Glomerular endothelial cell (primary cell): ENCODE measurements around the gene SIGLEC8. TPM values are rescaled to one million over a fixed set of nuclear protein-coding genes. Genes with fewer than 3 reads are reported as not detected.
"Not testable (repeated sequence)": the region's sequence is repeated elsewhere in the genome, so short reads cannot be mapped to it uniquely, and the experiment has no call there.

ENCODE experiments used
- DNase-seq: peaks from one replicate; pipeline ENCODE4 v3.0.0-alpha.2; 2011; ENCODE audit warnings: low read depth, low spot score; ENCODE audit errors: extremely low read depth
- total RNA-seq: library from RNA; depleted of rRNA; stranded (reverse); fragments of >200 nt; gene quantifications from 2 replicates; pipeline ENCODE4 v1.2.3, GENCODE V29; 2015

Gene SIGLEC8
- total RNA-seq: not detected in 2 replicates

DNA sequence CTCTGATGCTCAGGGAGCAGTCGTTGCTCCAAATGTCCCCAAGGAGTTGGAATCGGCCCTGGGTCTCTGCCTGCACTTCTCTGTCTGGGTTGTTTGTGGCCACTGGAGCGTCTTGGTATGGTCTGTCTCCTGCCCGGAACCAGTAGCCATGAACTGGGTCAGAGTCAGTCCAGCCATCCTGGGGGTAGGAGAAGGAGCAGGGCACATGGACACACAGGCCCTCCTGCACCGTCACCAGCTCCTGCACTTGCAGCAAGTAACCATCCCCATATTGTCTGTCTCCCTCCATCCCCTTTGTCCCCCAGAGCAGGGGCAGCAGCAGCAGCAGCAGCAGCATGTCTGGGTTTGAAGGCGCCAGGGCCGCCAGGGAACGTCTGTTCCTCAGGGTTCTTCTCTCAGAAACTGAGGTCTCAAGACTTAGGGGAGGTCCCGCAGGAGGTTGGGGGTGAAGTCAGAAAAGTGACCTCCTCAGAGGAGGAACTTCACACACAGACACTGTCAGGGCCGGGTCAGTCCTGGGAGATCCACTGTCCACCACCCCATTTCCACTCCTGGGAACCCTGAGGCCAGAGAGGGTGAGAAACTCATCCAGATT is at the start of gene SIGLEC8:
Gene SIGLEC8, minus strand, starts transcription at position 404 of the 595 bp plus-strand sequence. Its CDS starts 67 bp downstream, at position 337.
- DNase-seq: no peak

DNA sequence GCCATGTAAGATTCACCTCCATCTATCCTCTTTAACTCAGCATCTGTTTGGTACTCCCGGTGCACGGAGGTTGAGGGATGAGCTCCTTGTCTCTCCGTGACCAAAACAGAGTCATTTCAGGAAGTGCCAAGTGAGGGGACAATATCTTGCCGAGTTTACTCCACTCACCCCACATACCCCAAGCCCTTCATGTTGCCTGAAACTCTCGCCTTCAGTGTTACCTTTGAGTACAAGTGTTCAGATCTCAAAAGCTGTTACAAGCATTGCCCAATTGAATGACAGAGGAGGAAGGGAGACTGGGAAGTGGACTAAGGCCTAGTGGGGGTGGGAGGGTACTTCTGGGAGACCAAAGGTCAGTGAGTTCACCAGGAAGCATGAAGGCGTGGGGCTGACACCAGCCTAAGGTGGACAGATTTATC is 49.4 kb upstream of the SIGLEC8 start:
- no peak for DNase-seq

DNA sequence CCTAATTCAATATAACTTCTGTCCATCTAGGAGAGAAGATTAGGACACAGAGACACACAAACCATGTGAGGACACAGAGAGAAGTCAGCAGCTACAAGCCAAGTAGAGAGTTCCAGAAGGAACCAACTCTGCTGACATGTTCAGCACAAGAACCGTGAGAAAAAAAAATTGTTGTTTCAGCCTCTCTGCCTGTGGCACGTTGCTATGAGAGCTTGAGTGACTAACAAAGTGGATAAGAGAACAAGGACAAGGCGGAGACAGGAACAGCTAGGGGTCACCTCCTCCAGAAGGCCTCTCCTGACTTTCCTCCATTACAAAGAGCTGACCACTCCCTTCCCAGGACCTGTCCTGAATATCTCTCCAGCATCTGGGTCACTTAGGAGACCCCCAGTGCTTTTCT is 48.9 kb upstream of the SIGLEC8 start:
- no peak for DNase-seq

DNA sequence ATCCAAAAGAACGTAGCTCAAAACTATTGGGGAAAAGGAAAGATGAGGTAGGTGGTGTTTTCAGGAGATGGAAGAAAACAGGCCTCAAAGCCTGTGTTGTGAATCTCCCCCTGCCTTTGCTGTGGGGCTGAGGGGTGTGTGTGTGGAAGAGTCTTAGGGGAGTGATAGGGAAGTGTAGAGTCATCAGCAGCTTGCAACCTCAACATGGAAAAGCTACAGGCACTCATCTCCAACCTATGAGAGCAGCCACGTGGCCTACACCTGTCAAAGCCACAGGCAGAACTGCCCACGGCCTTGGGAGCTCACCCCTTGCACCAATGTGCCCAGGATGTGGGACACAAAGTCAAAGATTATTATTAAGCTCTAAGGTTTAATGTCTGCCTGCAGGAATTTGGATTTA is 47.6 kb upstream of the SIGLEC8 start:
- no peak for DNase-seq

DNA sequence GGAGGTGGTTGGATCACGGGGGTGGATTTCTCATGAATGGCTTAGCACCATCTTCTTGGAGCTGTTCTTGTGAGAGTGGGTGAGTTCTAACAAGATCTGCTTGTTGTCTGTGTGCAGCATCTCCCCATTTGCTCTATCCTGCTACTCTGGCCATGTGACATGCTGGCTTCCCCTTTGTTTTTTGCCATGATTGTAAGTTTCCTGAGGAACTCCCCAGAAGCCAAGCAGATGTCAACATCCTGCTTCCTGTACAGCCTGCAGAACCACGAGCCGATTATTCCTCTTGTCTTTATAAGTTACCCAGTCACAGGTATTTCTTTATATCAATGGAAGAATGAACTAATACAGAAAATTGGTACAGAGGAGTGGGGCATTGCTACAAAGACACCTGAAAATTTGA is 45.6 kb upstream of the SIGLEC8 start:
- DNase-seq: no peak

DNA sequence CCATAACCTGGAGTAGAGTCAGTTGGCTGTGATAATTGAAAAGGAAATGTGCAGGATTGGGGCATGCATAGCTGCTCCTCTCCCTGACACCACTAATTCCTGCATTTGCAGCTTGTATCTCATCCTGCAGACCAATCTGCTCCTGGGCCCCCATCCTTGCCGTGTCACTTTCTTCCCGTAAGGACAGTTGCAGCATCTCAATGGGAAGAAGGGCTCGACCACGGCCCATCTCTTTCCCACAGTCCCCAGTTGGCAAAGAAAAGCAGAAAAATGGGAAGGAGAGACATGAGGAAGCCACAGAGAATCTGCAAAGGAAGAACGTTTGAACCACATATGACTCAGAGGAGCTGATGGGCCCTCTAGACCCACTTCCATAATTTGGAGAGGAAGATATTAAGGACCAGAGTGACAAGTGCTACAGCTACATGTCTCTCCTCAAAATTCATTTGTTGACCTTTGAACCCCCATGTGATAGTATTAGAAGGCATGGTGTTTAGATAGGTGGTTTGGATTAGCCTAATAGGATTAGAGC is 45.1 kb upstream of the SIGLEC8 start:
- no peak for DNase-seq

DNA sequence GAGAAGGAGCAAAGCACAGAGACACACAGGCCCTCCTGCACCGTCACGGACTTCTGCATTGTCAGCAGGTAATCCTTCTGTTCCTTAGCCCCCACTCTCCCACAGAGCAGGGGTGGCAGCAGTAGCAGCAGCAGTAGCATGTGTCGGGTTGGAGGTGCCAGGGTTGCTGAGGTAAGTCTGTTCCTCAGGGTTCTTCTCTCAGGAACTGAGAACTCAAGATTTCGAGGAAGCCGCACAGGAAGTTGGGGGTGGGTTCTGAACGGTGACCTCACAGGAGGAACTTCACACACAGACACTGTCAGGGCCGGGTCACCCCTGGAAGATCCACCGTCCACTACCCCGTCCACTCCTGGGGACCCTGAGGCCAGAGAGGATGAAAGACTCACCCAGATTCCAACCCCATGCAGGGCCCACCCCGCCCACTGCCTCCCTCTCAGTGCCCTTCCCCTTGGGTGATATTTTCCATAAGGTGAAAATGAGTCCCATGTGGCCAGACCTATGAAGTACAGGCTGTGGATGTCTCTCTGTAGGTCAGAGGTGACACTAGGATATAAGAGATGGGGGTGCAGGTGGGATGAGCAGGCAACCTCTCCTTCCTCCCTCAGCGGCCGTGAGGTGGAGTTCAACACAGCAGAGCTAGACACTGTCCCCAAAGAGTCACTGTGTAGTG is 43.5 kb upstream of the SIGLEC8 start, which contains the start of gene SIGLEC12:
Gene SIGLEC12, minus strand, starts transcription at position 207 of the 670 bp plus-strand sequence. Its CDS starts 67 bp downstream, at position 140.
- DNase-seq: no peak

DNA sequence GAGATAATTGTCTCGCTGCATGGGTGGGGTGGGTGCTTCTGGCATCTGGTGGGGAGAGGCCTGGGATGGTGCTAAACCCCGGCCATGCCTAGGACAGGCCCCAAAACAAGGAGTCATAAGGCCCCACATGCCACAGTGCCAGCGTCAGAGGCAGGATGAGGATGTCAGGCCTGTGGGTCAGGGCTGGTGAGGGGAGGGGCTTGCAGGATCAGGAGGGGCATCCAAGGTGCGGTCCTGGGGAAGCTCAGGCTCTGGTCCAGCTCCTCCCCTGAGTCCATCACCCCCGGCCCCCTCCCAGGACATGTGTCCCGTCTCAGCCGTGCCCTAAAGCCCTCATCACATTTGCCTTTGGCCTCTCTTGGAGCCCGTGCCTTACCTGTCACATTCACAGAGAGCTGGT is 42.7 kb upstream of the SIGLEC8 start:
- not testable (repeated sequence) for DNase-seq

DNA sequence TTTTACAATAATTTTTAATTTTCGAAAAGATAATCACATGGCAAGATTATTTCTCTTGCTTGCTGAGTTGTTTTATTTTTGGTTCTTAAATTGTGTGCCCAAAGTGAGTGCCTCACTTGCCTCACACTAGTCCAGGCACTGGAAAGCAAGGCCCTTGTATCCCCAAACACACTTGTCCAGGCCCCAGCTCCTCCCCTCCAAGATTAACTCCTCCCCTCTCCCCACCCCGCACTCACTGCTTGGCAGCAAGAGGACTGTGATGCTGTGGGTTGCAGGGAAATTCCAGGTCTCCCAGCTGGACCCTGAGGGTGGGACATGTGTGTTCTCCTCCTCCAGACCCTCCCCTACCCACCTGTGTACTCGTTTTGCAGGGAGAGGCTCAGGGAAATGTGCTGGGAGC is 39.4 kb upstream of the SIGLEC8 start:
- no peak for DNase-seq

DNA sequence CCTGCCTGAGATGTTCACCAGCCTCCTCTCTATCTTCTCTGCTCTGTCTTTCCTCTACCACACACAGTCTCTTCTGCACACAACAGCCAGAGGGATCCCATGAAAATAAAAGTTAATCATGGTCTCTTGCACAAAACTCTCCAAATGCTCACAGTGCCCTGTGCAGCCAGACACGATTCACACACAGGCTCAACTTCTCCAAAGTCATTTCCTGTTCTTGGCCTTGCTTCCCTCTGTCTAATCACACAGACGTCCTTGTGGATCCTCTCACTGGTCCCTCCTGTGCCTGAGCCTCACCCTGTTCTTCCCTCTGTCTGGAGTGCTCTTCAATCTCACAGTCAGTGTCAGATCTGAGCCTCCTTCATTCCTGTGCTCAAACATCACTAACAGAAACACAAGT is 35.5 kb upstream of the SIGLEC8 start:
- no peak for DNase-seq

DNA sequence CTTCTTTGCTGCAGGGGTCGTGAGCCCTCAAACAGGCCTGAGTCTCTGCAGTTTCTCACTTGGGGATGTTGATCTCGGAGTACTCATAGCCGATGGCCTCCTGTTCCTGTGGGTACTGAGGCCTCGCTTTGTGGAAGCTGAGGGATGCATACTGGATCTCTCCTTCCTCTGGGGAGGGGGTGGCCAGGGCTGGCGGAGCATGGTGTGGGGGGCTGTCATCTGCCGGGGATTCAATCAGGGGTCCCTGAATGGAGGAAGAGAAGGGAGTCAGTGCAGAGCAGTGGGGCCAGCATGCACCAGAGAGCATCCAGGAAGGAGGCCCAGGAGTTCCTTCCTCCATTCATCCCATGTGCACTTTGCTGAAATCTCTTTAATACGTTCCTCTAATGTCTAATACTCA is 33.3 kb upstream of the SIGLEC8 start:
- no peak for DNase-seq

DNA sequence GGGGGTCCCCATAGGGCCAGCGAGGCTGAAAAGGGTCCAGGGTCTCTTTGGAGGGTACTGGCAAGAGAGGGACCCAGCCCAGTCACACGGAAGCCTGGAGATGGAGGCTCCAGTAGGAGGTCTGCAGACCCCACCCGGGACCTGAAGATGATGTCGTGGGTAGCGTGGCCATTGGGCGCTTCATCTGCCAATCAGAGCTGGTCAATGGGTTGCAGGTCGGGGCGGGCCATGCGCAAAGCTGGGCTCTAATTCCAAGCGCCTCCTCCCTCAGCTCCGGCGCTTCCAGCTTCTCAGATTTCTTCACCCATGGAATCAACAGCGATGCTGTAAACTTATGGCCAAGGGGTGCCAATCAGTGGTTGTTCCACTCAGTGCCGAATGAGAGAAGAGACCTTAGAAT is 32.4 kb upstream of the SIGLEC8 start:
- no peak for DNase-seq

DNA sequence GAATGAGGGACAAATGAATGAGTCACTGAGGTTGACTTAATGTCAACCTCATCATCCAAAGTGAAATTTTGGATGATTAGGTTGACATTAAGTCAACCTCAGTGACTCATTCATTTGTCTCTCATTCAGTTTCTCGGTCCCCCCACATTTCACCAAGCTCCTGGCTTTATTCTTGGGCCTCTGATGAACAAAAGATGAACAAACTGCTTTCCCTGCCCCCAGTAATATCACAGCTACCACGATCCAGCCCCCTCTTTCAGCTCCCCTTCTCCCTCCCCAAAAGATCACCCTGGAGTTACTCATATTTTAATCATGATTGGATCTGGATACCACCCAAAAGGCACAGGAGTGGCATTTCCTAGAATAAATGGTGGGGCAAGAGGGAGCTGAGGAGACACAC is 30.9 kb upstream of the SIGLEC8 start:
- no peak for DNase-seq

DNA sequence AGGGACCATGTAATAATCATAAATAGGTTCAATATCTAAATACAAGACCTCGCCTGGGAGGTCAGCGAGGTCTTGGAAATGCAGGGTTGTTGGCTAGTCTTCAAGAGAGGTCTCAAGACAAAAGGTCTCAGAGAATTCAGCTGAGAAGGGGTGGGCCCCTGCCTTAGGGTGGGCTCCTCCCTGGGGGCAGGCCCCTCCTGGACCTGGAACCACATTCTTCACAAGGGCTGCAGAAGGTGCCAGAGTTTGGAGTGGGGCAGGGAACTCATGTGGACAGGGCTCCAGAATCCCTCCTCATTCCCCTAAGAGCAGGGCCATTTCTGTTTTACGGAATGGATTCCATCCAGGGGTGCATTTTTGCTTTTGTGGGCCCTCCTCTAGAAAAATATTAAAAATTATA is 30.2 kb upstream of the SIGLEC8 start:
- no peak for DNase-seq

DNA sequence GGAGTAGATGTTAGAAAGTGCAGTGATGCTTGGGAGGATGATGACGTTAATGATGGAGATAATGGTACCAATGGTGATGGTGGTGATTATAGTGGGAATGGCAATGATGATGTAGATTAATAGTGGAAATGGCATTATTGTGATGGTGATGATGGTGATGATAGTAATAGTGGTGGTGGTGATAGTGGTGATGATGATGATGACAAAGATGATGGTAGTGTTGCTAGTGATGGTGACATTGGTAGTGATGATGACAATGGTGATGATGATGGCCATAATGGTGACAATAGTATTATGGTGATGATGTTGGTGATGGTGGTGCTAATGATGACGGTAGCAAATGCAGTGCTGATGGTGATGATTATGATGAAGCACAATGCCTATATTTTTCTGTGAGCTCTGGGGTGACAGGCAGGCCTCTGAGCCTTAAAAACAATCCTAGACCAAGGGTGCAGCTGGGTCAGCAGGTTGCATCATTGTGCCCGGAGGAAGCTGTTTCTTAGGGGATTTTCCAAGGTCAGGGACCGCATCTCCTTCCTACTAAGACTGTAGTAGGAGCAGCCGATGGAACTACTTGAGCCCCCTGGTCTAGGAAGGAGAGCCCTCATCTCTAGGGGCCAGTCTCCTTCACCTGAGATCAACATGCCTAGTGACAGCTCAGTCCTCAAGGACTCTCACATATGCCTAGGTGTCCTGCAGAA is 27.9 kb upstream of the SIGLEC8 start:
- DNase-seq: no peak

DNA sequence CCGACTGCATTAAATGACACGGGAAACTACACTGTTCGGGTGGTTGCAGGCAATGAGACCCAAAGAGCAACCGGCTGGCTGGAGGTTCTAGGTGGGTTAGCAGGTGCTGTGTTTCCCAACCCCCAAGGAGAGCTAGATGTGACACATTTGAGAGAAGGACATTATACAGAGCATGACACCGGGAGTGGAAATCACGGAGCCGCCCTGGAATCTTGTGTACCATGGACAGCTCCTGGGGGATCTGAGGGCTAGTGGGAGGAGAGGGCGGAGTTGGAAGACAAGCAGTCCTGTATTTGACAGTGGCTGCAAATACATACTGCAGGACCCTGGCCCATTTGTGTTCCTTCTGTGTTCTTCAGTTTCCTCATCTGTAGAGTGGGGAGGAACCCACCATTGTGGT is 22.3 kb upstream of the SIGLEC8 start:
- DNase-seq: no peak

DNA sequence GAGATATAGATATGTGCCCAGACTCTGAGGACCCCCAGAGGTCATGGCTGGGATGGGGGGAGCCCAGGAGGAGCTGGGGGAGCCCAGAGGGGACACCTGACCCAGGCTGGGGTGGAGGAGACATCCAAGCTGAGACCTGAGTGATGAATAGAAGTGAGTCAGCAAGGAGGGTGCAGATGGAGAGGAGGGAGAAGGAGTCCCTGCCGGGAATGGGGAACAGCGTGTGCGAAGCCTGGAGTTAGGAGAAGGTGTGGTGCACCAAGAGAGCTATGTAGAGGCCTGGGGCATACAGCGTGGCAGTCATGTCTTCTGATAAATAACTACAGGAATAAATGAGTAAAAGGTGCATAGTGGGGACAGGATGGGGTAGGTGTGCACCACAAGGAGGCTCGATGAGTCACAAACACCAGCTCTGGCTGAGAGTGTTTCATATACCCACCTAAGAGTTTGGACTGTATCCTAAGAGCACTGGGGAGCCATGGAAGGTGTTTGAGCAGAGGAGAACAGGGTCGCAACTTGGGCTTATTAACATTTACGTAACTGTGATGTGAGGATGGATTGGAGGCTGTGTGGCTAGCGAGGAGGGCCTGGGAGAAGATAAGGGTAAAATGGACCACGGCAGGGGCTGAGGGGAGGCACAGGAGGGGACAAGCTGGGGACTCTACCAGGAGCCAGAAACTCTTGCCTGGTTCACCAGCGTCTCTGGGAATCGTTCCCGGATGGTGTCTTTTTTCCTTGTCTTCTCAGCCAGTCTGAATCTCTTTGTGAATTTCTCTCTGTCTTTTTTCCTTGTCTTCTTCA is 21.5 kb upstream of the SIGLEC8 start:
- DNase-seq: no peak

DNA sequence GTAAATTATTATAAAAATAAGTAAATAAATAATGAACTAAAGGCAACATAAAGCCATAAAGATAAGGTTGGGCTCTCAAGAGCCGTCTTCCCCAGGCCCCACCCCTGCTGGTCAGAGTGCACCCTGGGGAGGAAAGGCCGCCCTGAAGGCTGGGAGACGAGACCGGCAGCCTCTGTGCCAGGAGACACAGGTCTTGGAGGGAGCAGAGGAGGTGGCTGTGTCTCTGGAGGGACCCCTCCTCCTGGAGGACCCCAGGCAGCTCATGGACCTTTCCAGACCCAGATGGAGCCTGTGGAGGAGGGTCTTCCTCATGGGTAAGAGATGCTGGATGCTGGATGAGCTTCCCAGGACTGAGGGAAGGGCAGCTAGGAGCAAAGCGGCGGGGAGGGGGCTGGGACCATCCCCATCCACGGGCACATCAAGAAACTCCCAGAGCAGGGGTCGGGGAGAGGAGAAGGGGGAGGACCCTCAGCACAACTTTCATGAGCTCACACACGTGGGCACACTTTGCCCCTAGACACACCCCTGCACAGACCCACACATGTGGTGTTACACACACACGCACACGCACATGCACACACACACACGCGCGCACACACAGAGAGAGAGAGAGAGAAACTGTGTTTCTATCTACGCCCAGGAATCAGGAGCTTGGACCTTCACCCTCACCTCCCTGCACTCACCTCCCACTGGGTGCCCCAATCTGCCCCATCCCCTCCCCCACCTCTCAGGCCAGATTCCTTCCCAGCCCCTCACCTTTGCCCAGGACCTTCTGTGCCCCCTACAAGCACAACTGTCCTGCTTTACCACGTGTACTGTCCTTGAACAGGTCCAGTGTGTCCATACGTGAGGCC is 20.4 kb upstream of the SIGLEC8 start, which contains the start of gene CEACAM18:
Gene CEACAM18, plus strand, starts transcription at position 159 of the 854 bp plus-strand sequence.
- no peak for DNase-seq

DNA sequence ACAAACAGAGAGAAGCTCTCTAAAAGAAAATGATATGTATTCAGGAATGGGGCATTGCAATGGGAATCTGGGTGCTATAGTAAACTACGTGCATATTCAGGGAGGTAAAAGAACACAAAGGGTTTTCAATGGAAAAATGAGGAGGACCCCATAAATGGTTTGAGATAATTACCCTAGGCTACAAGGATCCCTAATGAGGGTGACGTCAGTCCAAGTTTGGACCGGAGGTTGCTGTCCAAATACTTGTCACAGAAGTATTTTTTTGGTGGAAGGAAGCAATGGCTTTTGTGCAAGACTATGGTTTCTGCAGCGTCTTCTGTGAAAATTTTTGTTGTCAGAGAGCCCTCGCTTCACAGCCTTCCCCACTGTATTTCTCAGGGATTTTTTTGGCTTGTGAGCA is 19.1 kb upstream of the SIGLEC8 start:
- no peak for DNase-seq

DNA sequence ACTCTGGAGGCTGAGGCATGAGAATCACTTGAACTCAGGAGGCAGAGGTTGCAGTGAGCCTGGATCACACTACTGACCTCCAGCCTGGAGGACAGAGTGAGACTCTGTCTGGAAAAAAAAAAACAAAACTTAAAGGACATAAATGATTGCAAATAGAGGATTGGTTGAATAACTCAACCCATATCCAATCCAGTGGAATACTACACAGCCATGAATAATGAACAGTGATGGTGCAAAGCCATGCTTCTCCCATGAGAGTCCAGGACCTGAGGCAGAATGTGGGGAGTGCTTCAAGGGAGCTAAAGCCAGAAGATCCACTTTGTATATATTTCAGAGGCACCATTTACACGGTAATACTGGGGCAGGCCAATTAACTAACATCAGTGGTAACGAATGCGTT is 17.9 kb upstream of the SIGLEC8 start:
- no peak for DNase-seq
